GM12878 (cell line): ENCODE data around the gene COL6A1. TPM values are rescaled to one million over a fixed set of nuclear protein-coding genes. Genes with fewer than 3 reads are reported as not detected.
"Not testable (repeated sequence)": the region's sequence is repeated elsewhere in the genome, so short reads cannot be mapped to it uniquely, and the experiment has no call there.

ENCODE experiments used
- ATAC-seq: fragments of 200-7000 bp; cut with Tn5 transposase; 3 replicates; pipeline ENCODE4 v1.9.1; 2020; ENCODE audit warnings: mild to moderate bottlenecking, moderate library complexity
- BruUV-seq: library from RNA; stranded (reverse); fragments of 400-500 nt; replicated peaks from 2 replicates; lab custom pipeline; 2021; lab: Mats Ljungman, UMichigan
- CTCF ChIA-PET: fragments of 300-600 bp; sonication (Branson Sonifier 250); formaldehyde crosslinking; extraction: SDS; loops from one replicate; lab custom pipeline; 2021; ENCODE audit warnings: inconsistent platforms; lab: Yijun Ruan, JAX
- POLR2A ChIA-PET: fragments of 350-600 bp; formaldehyde crosslinking; extraction: SDS; loops from one replicate; lab custom pipeline; 2021; ENCODE audit warnings: inconsistent platforms; lab: Charles Lee
- RAD21 ChIA-PET: fragments of 300-600 bp; sonication (Branson Sonifier 250); formaldehyde crosslinking; loops from one replicate; lab custom pipeline; 2023; ENCODE audit warnings: antibody characterized with exemption; ENCODE audit not compliant: unreplicated experiment; lab: Charles Lee
- SMC1A ChIA-PET: fragments of 300-600 bp; sonication (Branson Sonifier 250); formaldehyde crosslinking; loops from one replicate; lab custom pipeline; 2023; ENCODE audit not compliant: unreplicated experiment, uncharacterized antibody; lab: Charles Lee
- DNase-seq: peaks from one replicate; pipeline ENCODE4 v3.0.0-alpha.2; 2011; ENCODE audit warnings: low read depth, low spot score
- FAIRE-seq: peaks from 3 replicates; lab custom pipeline; 2011; peaks lifted over from hg19 to GRCh38; lab: Jason Lieb, UNC
- H2AFZ ChIP-seq: 2 replicates; pipeline ENCODE4 v1.6.0; 2011; ENCODE audit warnings: low read depth, low read length, control low read depth; ENCODE audit not compliant: control insufficient read depth
- H3K27ac ChIP-seq: 2 replicates; pipeline ENCODE4 v1.5.1; 2011; ENCODE audit warnings: control low read depth; ENCODE audit not compliant: control insufficient read depth, insufficient read depth
- H3K27me3 ChIP-seq, 2 experiments: replicated peaks in 1 of 2; 2 replicates each; pipeline versions ENCODE4 v1.6.0 to v1.6.1; 2011; ENCODE audit warnings: low read length in 1 of 2; ENCODE audit not compliant: control insufficient read depth in 2 of 2, insufficient read depth in 2 of 2
- H3K36me3 ChIP-seq, 2 experiments: 2 replicates each; pipeline ENCODE4 v1.5.1; 2011; ENCODE audit warnings: low read length in 1 of 2; ENCODE audit not compliant: control insufficient read depth in 2 of 2, insufficient read depth in 2 of 2
- H3K4me1 ChIP-seq: 2 replicates; pipeline ENCODE4 v1.6.1; 2011; ENCODE audit warnings: mild to moderate bottlenecking, low read length, moderate library complexity, mixed read lengths; ENCODE audit not compliant: control insufficient read depth, insufficient read depth
- H3K4me2 ChIP-seq: 2 replicates; pipeline ENCODE4 v1.6.0; 2011; ENCODE audit warnings: control low read depth; ENCODE audit not compliant: control insufficient read depth, insufficient read depth
- H3K4me3 ChIP-seq: fragments of 200-600 bp; sonication (generic); 2 replicates; pipeline ENCODE4 v1.5.1; 2016
- H3K79me2 ChIP-seq: 2 replicates; pipeline ENCODE4 v1.6.0; 2011; ENCODE audit warnings: low read length; ENCODE audit not compliant: control insufficient read depth, insufficient read depth
- H3K9ac ChIP-seq: 2 replicates; pipeline ENCODE4 v1.8.0; 2011; ENCODE audit warnings: low read length, control low read depth, mixed read lengths; ENCODE audit not compliant: control insufficient read depth, insufficient read depth
- H3K9me3 ChIP-seq: replicated peaks from 3 replicates; pipeline ENCODE4 v1.5.1; 2011; ENCODE audit warnings: mild to moderate bottlenecking, low read length; ENCODE audit not compliant: control insufficient read depth, insufficient read depth
- H4K20me1 ChIP-seq: 2 replicates; pipeline ENCODE4 v1.6.0; 2011; ENCODE audit not compliant: control insufficient read depth, insufficient read depth
- CREM ChIP-seq: IDR thresholded peaks from 2 replicates; pipeline ENCODE4 v1.6.1; 2014; ENCODE audit warnings: antibody characterized with exemption, low read depth
- HDAC6 ChIP-seq: fragments of 200-600 bp; sonication (generic); IDR thresholded peaks from one replicate; pipeline ENCODE4 v1.8.0; 2017; ENCODE audit warnings: antibody characterized with exemption; ENCODE audit not compliant: unreplicated experiment
- IKZF2 ChIP-seq, 2 experiments: fragments of 450-650 bp; IDR thresholded peaks; 2 replicates each; pipeline ENCODE4 v1.6.1; 2017; ENCODE audit warnings: mild to moderate bottlenecking in 2 of 2, moderate library complexity in 2 of 2
- MTA3 ChIP-seq: IDR thresholded peaks from 2 replicates; pipeline ENCODE4 v1.6.1; 2012; ENCODE audit warnings: low read length, inconsistent platforms, borderline replicate concordance
- POLR2AphosphoS5 ChIP-seq: IDR thresholded peaks from 2 replicates; pipeline ENCODE4 v1.6.1; 2011; ENCODE audit warnings: mild to moderate bottlenecking, low read length, inconsistent platforms
- RAD21 ChIP-seq: IDR thresholded peaks from 2 replicates; pipeline ENCODE4 v1.6.1; 2011; ENCODE audit warnings: mild to moderate bottlenecking, low read depth, low read length, moderate library complexity; ENCODE audit not compliant: insufficient read depth
- RFX5 ChIP-seq: IDR thresholded peaks from 2 replicates; pipeline ENCODE4 v1.6.1; 2011; ENCODE audit warnings: low read depth, low read length, improper control_type of control experiment
- SIN3A ChIP-seq: IDR thresholded peaks from 2 replicates; pipeline ENCODE4 v1.6.1; 2012; ENCODE audit warnings: low read depth, low read length, improper control_type of control experiment
- TARDBP ChIP-seq: IDR thresholded peaks from 2 replicates; pipeline ENCODE4 v1.6.1; 2016; ENCODE audit warnings: borderline replicate concordance
- ZNF217 ChIP-seq: fragments of 450-650 bp; IDR thresholded peaks from 2 replicates; pipeline ENCODE4 v1.6.1; 2017; ENCODE audit warnings: antibody characterized with exemption, mild to moderate bottlenecking
- WGBS: methylation state at CpG from one replicate; pipeline ENCODE4 v1.1.6; 2016; ENCODE audit warnings: low lambda C conversion rate; ENCODE audit not compliant: insufficient replicate concordance, insufficient coverage; ENCODE audit errors: missing lambda C conversion rate; 5-methylcytosine and 5-hydroxymethylcytosine counted together
- in situ Hi-C: fragments of 300-500 bp; cut with MboI; formaldehyde crosslinking; loops from 9 replicates; pipeline ENCODE4 v1.14.3; 2018; ENCODE audit warnings: mixed read lengths
- intact Hi-C: fragments of 100-400 bp; cut with micrococcal nuclease; formaldehyde crosslinking; loops from one replicate; pipeline ENCODE4 v1.14.2; 2022; ENCODE audit not compliant: unreplicated experiment
- polyA plus RNA-seq, 11 experiments: library from polyadenylated mRNA; depleted of rRNA in 4 of 11; unstranded in 6 of 11; stranded (reverse) in 5 of 11; fragments of >200 nt; fragmentation: Nextera tagmentation in 4 of 11; fragmentation: Illumina TruSeq in 1 of 11; extraction: Ambion mirVana in 4 of 11; extraction: Trizol in 1 of 11; gene quantifications; 1 replicate in 1 of 11; 2 replicates in 10 of 11; pipeline versions ENCODE4 v1.2.1 to v1.2.3, GENCODE V29; 2011 to 2016; ENCODE audit warnings: inconsistent platforms in 2 of 11, missing spikeins in 2 of 11, low read depth in 1 of 11
- total RNA-seq, 4 experiments: library from RNA; depleted of rRNA in 3 of 4; stranded (reverse); fragments of >200 nt in 3 of 4; fragmentation: Illumina TruSeq in 1 of 4; extraction: Trizol in 1 of 4; gene quantifications; 2 replicates each; pipeline versions ENCODE4 v1.2.1 to v1.2.3, GENCODE V29; 2013 to 2021
- TF ChIP-seq, protein P1 (sequence below): fragments of 450-650 bp; IDR thresholded peaks from 2 replicates; pipeline ENCODE4 v1.6.1; 2017; ENCODE audit warnings: mild to moderate bottlenecking, moderate library complexity

COL6A1 gene
- total and polyA plus RNA-seq, 10 of the 15 experiments (the other 5 are each of a cell fraction or from before 2014, with no cell fraction given) = 0.12 to 1.3 (median 0.20) TPM; not detected in 7

DNA sequence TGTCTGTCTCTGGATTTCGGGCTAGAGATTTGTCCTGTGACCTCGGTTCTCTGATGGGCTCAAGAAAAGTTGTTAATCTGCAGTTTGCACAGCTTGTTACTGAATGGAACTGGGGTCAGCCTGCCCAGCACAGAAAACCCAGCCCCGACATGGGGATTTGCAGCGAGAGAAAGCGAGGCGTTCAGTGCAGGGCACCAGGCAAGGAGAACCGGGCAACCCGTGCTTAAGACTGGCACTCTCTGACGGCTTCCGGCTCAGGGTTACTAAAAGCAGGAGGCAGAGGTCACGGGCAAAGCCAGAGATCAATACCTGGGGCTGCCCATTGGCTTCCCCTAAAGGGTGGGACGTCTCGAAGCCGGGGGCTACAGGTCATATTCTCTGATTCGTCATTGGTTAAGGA is 29.9 kb upstream of the COL6A1 start (continued):
- TF ChIP-seq, protein P1, sequence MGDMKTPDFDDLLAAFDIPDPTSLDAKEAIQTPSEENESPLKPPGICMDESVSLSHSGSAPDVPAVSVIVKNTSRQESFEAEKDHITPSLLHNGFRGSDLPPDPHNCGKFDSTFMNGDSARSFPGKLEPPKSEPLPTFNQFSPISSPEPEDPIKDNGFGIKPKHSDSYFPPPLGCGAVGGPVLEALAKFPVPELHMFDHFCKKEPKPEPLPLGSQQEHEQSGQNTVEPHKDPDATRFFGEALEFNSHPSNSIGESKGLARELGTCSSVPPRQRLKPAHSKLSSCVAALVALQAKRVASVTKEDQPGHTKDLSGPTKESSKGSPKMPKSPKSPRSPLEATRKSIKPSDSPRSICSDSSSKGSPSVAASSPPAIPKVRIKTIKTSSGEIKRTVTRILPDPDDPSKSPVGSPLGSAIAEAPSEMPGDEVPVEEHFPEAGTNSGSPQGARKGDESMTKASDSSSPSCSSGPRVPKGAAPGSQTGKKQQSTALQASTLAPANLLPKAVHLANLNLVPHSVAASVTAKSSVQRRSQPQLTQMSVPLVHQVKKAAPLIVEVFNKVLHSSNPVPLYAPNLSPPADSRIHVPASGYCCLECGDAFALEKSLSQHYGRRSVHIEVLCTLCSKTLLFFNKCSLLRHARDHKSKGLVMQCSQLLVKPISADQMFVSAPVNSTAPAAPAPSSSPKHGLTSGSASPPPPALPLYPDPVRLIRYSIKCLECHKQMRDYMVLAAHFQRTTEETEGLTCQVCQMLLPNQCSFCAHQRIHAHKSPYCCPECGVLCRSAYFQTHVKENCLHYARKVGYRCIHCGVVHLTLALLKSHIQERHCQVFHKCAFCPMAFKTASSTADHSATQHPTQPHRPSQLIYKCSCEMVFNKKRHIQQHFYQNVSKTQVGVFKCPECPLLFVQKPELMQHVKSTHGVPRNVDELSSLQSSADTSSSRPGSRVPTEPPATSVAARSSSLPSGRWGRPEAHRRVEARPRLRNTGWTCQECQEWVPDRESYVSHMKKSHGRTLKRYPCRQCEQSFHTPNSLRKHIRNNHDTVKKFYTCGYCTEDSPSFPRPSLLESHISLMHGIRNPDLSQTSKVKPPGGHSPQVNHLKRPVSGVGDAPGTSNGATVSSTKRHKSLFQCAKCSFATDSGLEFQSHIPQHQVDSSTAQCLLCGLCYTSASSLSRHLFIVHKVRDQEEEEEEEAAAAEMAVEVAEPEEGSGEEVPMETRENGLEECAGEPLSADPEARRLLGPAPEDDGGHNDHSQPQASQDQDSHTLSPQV = no peak
- TF ChIP-seq SIN3A (no peak), RFX5 (no peak), CREM (no peak), MTA3 (no peak), RAD21 (no peak), HDAC6 (no peak), ZNF217 (no peak), TARDBP (no peak), IKZF2 (IDR thresholded peaks at IDR 0.05) (no peak), POLR2AphosphoS5 (no peak)

DNA sequence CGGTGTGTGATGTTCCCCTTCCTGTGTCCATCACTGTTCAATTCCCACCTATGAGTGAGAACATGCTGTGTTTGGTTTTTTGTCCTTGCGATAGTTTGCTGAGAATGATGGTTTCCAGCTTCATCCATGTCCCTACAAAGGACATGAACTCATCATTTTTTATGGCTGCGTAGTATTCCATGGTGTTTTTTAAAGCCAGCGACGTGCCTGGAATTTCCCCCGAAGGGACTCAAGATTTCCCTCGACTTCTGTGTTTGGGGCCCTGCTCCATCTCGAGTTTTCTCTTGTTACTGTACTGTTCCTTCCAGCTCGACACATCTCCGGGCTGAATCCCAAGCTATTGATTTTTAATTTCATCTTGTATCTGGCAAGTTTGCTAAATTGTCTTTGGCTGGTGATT is 29.0 kb upstream of the COL6A1 start:
- intact Hi-C loops, POLR2A ChIA-PET, SMC1A ChIA-PET, H3K9ac ChIP-seq, RAD21 ChIA-PET, in situ Hi-C loops, ATAC-seq, H2AFZ ChIP-seq, H3K4me2 ChIP-seq, DNase-seq, H3K9me3 ChIP-seq, FAIRE-seq, H3K79me2 ChIP-seq, H3K27me3 ChIP-seq, H3K27ac ChIP-seq, H3K4me3 ChIP-seq, BruUV-seq, H3K36me3 ChIP-seq, H3K4me1 ChIP-seq, H4K20me1 ChIP-seq, CTCF ChIA-PET: not testable (repeated sequence)
- 28% methylated on average over 9 of the region's 10 CpGs for WGBS
